HG02884 (cell line): Measurements from ENCODE around the gene ABHD6.
"Not testable (repeated sequence)": the region's sequence is repeated elsewhere in the genome, so short reads cannot be mapped to it uniquely, and the experiment has no call there.

Source experiments
- ATAC-seq: cut with Tn5 transposase; IDR thresholded peaks from one replicate; pipeline ENCODE4 v1.9.1; 2021; ENCODE audit warnings: mild to moderate bottlenecking, moderate library complexity; ENCODE audit not compliant: unreplicated experiment

The ABHD6 gene

DNA sequence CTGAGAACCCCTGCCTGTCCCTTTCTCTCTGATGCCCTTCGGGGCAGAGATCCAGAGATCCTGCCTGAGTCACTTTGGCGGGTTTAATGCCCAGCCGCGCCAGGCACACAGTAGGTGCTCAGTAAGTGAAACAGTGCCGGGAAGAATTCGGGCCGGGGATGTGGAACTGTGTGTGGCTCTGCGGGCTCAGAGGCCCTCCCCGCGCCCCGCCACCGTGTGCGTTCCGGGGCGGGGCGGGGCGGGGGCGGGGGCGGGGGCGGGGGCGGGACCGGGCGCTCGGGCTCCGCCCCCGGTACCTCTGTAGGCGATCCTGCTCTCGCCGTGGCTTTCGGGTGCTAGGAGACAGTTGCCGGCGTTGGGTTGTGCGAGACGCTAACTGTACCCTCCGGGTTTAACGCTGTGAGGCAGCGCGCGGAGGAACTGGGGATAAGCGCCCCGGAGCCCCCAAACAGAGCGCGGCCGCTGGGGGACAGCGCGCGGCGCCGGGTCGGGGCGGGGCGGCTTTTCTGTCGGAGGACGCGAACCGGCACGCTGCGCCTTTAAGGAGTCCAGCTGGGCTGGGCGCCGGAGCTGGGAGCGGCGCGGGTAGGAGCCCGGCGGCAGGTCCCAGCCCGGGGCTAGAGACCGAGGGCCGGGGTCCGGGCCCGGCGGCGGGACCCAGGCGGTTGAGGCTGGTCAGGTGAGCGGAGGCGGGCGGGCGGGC lies at the start of gene ABHD6:
Gene ABHD6, plus strand, starts transcription at position 555 of the 703 bp plus-strand sequence. CDS start 18,795 bp downstream, outside the sequence.
- ATAC-seq: peak; percentile 65

DNA sequence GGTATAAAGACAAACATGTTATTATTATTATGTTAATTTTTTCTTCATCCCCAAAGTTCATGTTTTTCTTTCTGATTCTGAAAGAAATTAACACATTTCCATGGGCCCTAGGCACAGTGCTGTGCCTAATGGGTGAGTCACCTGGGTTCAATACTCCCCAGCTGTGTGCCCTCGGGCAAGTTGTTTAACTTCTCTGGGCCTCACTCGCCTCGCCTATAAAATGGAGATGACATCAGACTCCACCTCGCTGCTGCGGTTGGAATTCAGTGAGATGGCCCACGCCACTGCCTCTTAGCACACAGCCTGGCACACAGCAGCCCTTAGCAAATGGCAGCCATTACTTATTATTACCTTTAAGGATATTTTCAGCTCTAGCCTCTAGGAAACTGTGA lies 49.4 kb upstream of the ABHD6 start:
- ATAC-seq: no peak

- no peak for ATAC-seq
These were observed 48.6 kb upstream of the ABHD6 start for GRCh38 chr3:58188921-58189451.

GRCh38 chr3:58189691-58190090 lies 47.9 kb upstream of the ABHD6 start:
- ATAC-seq: no peak

GRCh38 chr3:58190291-58190690 lies 47.3 kb upstream of the ABHD6 start:
- ATAC-seq: no peak

- no peak for ATAC-seq
These were observed 46.7 kb upstream of the ABHD6 start for GRCh38 chr3:58190882-58191281.

DNA sequence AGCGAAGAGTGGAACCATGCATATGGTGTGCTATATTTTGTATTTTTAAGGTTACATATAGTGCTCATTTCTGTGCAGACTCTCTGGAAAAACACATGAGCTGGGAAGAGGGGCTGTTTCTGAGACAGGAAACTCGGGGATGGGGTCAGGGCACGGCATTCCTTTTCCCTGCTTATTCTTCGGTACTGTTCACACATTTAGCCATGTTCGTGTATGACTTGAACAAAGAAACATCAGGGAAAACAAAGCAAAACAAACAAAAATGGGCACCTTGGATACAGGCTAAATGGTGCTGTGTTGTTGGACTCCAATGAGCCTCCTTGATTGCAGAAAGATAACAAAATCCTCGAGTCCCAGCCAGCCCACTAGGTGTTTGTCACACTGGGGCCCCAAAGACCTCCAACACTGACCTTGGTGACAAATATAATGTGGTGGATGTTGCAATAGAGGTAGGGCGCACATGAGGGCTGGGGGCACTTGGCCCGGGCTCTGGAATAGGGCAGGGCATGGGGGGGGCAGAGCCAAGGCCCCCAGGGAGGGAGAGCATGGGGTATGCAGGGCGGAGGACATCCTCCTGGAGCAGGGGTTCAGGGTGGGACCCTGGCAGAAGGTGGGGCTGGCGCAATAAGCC lies 46.1 kb upstream of the ABHD6 start:
- ATAC-seq: no peak

- no peak for ATAC-seq
These were observed 45.5 kb upstream of the ABHD6 start for GRCh38 chr3:58192069-58192468.

- no peak for ATAC-seq
These were observed 43.7 kb upstream of the ABHD6 start for GRCh38 chr3:58193682-58194407.

DNA sequence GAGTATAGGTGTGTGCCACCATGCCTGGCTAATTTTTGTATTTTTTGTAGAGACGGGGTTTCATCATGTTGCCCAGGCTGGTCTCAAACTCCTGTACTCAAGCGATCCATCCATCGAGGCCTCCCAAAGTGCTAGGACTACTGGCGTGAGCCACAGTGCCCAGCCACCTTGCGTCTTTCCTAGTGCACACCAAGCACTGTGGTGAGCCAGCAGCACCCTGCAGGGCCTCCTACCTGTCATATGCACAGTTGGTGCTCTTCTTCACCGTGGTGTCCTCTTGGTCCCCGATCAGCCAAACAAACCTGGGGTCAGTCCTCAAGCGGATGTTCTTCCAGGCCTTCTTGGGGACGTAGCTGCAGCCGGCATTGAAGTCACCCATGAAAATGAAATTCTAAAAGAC lies 40.0 kb upstream of the ABHD6 start:
- ATAC-seq: no peak

- no peak for ATAC-seq
These were observed 39.2 kb upstream of the ABHD6 start for GRCh38 chr3:58198362-58198761.

GRCh38 chr3:58198804-58199203 lies 38.8 kb upstream of the ABHD6 start:
- ATAC-seq: no peak

DNA sequence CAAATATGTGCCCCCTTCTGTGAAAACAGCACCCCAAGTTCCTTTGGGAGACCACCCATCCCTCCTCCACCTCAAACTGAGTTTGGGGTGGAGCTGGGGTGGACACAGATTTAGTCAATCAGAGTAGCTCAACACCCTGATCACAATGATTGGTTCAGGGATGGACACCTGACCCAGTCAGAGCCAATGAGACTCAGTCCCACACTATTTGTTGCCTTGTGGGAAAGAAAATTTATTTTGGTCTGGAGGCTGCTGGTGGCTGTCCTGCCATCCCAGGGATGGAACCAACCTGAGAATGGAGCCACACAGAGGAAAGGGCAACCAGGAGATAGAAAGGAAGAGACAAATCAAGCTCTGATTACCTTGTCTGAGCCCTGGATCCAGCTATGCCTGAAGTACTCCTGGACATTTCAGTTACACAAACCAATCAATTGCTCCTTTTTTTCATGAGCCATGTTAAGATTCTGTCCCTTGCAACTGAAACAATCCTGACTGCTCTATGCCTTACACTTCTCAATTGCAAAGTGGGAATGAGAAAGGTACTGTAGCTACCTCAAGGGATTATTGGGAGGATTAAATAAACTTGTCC lies 37.4 kb upstream of the ABHD6 start:
- ATAC-seq: no peak

- no peak for ATAC-seq
These were observed 36.7 kb upstream of the ABHD6 start for GRCh38 chr3:58200846-58201355.

GRCh38 chr3:58201451-58201850 lies 36.1 kb upstream of the ABHD6 start:
- not testable (repeated sequence) for ATAC-seq

GRCh38 chr3:58202917-58203360 lies 34.7 kb upstream of the ABHD6 start:
- peak; percentile 73 for ATAC-seq

GRCh38 chr3:58203541-58203940 lies 34.1 kb upstream of the ABHD6 start:
- ATAC-seq: no peak

GRCh38 chr3:58204720-58205119 lies 32.9 kb upstream of the ABHD6 start:
- no peak for ATAC-seq

DNA sequence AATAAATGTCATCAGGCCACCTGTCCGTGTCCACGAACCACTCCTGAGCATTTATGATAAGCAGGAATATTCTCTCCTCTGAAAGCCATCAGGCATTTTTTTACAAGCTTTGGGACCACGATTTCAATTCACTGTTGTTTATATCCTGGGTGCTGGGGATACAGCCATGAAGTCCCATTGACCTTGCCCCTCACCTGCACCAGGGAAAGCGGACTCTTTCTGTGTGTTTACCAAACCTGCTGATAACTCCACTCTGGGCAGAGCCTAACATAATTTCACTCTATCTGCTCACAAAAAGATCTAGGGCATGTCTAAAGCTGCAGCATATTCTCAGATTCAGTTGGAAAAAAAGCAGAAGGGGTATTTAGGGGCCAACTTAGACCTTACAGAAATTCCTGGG lies 31.6 kb upstream of the ABHD6 start:
- no peak for ATAC-seq

DNA sequence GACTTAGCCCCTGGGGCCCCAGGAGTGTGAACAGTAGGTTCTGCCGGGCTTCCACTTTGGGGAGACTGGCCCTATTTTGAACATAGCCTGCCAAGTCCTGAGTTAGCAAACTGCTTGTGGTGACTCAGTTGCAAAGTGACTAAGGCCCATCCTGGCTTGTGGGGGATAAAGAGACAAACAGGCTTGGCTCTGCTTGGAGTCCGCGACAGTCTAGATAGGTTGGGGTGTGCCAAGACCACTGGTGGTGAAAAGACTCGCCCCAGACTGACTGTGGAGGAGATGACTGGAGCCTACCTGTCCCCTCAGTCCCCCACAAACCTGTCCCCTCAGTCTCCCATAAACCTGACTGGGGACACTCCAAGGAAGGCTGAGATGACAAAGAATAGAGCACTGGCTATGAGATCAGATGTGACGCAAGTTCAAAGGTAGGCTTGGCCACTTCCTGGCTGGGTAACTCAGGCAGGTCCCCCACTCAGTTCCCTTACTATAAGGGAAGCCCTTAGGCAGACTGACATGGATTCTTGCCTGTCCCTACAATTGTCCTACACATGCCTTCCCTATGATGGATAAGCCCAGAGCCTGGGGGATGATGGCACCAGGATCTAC lies 31.1 kb upstream of the ABHD6 start:
- ATAC-seq: no peak

- ATAC-seq: no peak
These were observed 29.6 kb upstream of the ABHD6 start for GRCh38 chr3:58207954-58208353.
